H9 (cell line): ENCODE results near the gene CCDC134. TPM values are rescaled to one million over a fixed set of nuclear protein-coding genes. Genes with fewer than 3 reads are reported as not detected.

Experiments used
- DNase-seq: peaks from one replicate; pipeline ENCODE4 v3.0.0-alpha.2; 2017
- H2AFZ ChIP-seq: one replicate; pipeline ENCODE4 v1.6.1; 2013; ENCODE audit warnings: mild to moderate bottlenecking, low read length, control low read depth, moderate library complexity
- H2AK5ac ChIP-seq: 2 replicates; pipeline ENCODE4 v1.6.1; 2013; ENCODE audit warnings: low read length, control low read depth, mixed read lengths; ENCODE audit not compliant: insufficient read length
- H2BK120ac ChIP-seq: one replicate; pipeline ENCODE4 v1.6.1; 2013; ENCODE audit warnings: low read depth, mild to moderate bottlenecking, low read length, control low read depth, inconsistent platforms; ENCODE audit not compliant: poor library complexity, severe bottlenecking
- H2BK12ac ChIP-seq: 2 replicates; pipeline ENCODE4 v1.6.1; 2013; ENCODE audit warnings: low read length, control low read depth, mixed read lengths, low read depth; ENCODE audit not compliant: insufficient read length
- H2BK15ac ChIP-seq: 2 replicates; pipeline ENCODE4 v1.6.1; 2013; ENCODE audit warnings: low read depth, low read length, control low read depth
- H2BK20ac ChIP-seq: one replicate; pipeline ENCODE4 v1.6.1; 2013; ENCODE audit warnings: low read depth, mild to moderate bottlenecking, low read length, control low read depth, inconsistent platforms; ENCODE audit not compliant: poor library complexity, severe bottlenecking
- H2BK5ac ChIP-seq: 2 replicates; pipeline ENCODE4 v1.6.1; 2013; ENCODE audit warnings: low read length, control low read depth, mixed read lengths; ENCODE audit not compliant: insufficient read length
- H3K14ac ChIP-seq: 2 replicates; pipeline ENCODE4 v1.6.1; 2013; ENCODE audit warnings: low read length, control low read depth; ENCODE audit not compliant: insufficient read depth
- H3K18ac ChIP-seq: 2 replicates; pipeline ENCODE4 v1.6.1; 2013; ENCODE audit warnings: low read depth, mild to moderate bottlenecking, mixed read lengths, low read length, control low read depth; ENCODE audit not compliant: insufficient read length
- H3K23ac ChIP-seq: 2 replicates; pipeline ENCODE4 v1.6.1; 2013; ENCODE audit warnings: low read length, control low read depth, mixed read lengths, low read depth; ENCODE audit not compliant: insufficient read length
- H3K23me2 ChIP-seq: 2 replicates; pipeline ENCODE4 v1.6.1; 2013; ENCODE audit warnings: low read depth, mild to moderate bottlenecking, mixed read lengths, low read length, control low read depth; ENCODE audit not compliant: insufficient read length, poor library complexity, severe bottlenecking
- H3K27ac ChIP-seq: 2 replicates; pipeline ENCODE4 v1.5.1; 2013; ENCODE audit warnings: low read length, control low read depth, mixed read lengths, low read depth; ENCODE audit not compliant: insufficient read length
- H3K27me3 ChIP-seq: 2 replicates; pipeline ENCODE4 v1.6.1; 2013; ENCODE audit warnings: low read length, control low read depth, inconsistent platforms; ENCODE audit not compliant: insufficient read depth
- H3K4ac ChIP-seq: 2 replicates; pipeline ENCODE4 v1.6.1; 2013; ENCODE audit warnings: low read depth, mild to moderate bottlenecking, control low read depth, inconsistent platforms, low read length, moderate library complexity
- H3K4me1 ChIP-seq: 2 replicates; pipeline ENCODE4 v1.6.1; 2013; ENCODE audit warnings: low read length, control low read depth, inconsistent platforms; ENCODE audit not compliant: insufficient read depth
- H3K4me2 ChIP-seq: 2 replicates; pipeline ENCODE4 v1.6.1; 2013; ENCODE audit warnings: low read length, control low read depth, mixed read lengths; ENCODE audit not compliant: insufficient read length, insufficient read depth
- H3K56ac ChIP-seq: 2 replicates; pipeline ENCODE4 v1.6.1; 2013; ENCODE audit warnings: low read depth, mild to moderate bottlenecking, mixed read lengths, low read length, control low read depth; ENCODE audit not compliant: insufficient read length
- H3K79me1 ChIP-seq: 2 replicates; pipeline ENCODE4 v1.6.1; 2013; ENCODE audit warnings: low read depth, mild to moderate bottlenecking, moderate library complexity, low read length, control low read depth, inconsistent platforms; ENCODE audit not compliant: insufficient read depth, poor library complexity, severe bottlenecking
- H3K79me2 ChIP-seq: 2 replicates; pipeline ENCODE4 v1.6.1; 2013; ENCODE audit warnings: low read length, control low read depth, inconsistent platforms; ENCODE audit not compliant: insufficient read depth
- H3K9ac ChIP-seq: 2 replicates; pipeline ENCODE4 v1.6.1; 2013; ENCODE audit warnings: low read length, control low read depth, mixed read lengths; ENCODE audit not compliant: insufficient read length; ENCODE audit errors: extremely low read depth
- H3K9me3 ChIP-seq: one replicate; pipeline ENCODE4 v1.6.1; 2013; ENCODE audit warnings: low read depth, low read length, inconsistent platforms; ENCODE audit not compliant: control insufficient read depth
- H3T11ph ChIP-seq: one replicate; pipeline ENCODE4 v1.6.1; 2013; ENCODE audit warnings: mild to moderate bottlenecking, low read length, control low read depth, inconsistent platforms
- H4K20me1 ChIP-seq: one replicate; pipeline ENCODE4 v1.6.1; 2013; ENCODE audit not compliant: control insufficient read depth, insufficient read length, insufficient read depth
- H4K5ac ChIP-seq: 2 replicates; pipeline ENCODE4 v1.6.1; 2013; ENCODE audit warnings: low read depth, mild to moderate bottlenecking, mixed read lengths, low read length, control low read depth; ENCODE audit not compliant: insufficient read length
- H4K8ac ChIP-seq: replicated peaks from 2 replicates; pipeline ENCODE4 v1.6.1; 2013; ENCODE audit warnings: low read length, control low read depth, mixed read lengths, low read depth; ENCODE audit not compliant: insufficient read length
- H4K91ac ChIP-seq: 2 replicates; pipeline ENCODE4 v1.6.1; 2013; ENCODE audit warnings: low read depth, mild to moderate bottlenecking, moderate library complexity, mixed read lengths, low read length, control low read depth; ENCODE audit not compliant: insufficient read length
- H3K27ac Mint-ChIP-seq, 3 experiments: 2 replicates in 2 of 3; 3 replicates in 1 of 3; pipeline ENCODE4 v1.8.0; 2020 to 2021; ENCODE audit warnings: mixed read lengths in 3 of 3, mild to moderate bottlenecking in 1 of 3, moderate library complexity in 1 of 3
- H3K27me3 Mint-ChIP-seq: 2 replicates; pipeline ENCODE4 v1.8.0; 2021; ENCODE audit warnings: low read depth, mild to moderate bottlenecking, moderate library complexity, mixed read lengths
- H3K36me3 Mint-ChIP-seq, 3 experiments: 2 replicates in 2 of 3; 3 replicates in 1 of 3; pipeline ENCODE4 v1.8.0; 2020 to 2021; ENCODE audit warnings: low read depth in 3 of 3, mixed read lengths in 3 of 3; ENCODE audit not compliant: insufficient read depth in 1 of 3
- H3K4me1 Mint-ChIP-seq, 2 experiments: 2 replicates each; pipeline ENCODE4 v1.8.0; 2020; ENCODE audit warnings: mixed read lengths in 2 of 2
- H3K4me3 Mint-ChIP-seq, 2 experiments: 2 replicates in 1 of 2; 3 replicates in 1 of 2; pipeline ENCODE4 v1.8.0; 2020 to 2021; ENCODE audit warnings: mild to moderate bottlenecking in 2 of 2, mixed read lengths in 2 of 2, moderate library complexity in 1 of 2
- H3K9me3 Mint-ChIP-seq, 2 experiments: 2 replicates in 1 of 2; 3 replicates in 1 of 2; pipeline ENCODE4 v1.8.0; 2020; ENCODE audit warnings: mild to moderate bottlenecking in 2 of 2, mixed read lengths in 2 of 2, moderate library complexity in 1 of 2
- CTCF ChIP-seq: fragments of 200-600 bp; sonication (generic); conservative IDR thresholded peaks from 3 replicates; pipeline ENCODE4 v1.8.0; 2021; ENCODE audit warnings: antibody characterized with exemption, mild to moderate bottlenecking
- WGBS: extraction: QIAGEN DNeasy Blood & Tissue Kit; methylation state at CpG from one replicate; pipeline ENCODE4 v1.1.7; 2013; ENCODE audit warnings: missing lambda C conversion rate, low lambda C conversion rate, mixed read lengths; ENCODE audit not compliant: insufficient read length; ENCODE audit errors: extremely low coverage; 5-methylcytosine and 5-hydroxymethylcytosine counted together
- total RNA-seq: library from RNA; stranded (reverse); gene quantifications from 2 replicates; pipeline ENCODE4 v1.2.1, GENCODE V29; 2021

CCDC134 gene
- total RNA-seq, 1 experiment from 2014 or later = 20.7 TPM

DNA sequence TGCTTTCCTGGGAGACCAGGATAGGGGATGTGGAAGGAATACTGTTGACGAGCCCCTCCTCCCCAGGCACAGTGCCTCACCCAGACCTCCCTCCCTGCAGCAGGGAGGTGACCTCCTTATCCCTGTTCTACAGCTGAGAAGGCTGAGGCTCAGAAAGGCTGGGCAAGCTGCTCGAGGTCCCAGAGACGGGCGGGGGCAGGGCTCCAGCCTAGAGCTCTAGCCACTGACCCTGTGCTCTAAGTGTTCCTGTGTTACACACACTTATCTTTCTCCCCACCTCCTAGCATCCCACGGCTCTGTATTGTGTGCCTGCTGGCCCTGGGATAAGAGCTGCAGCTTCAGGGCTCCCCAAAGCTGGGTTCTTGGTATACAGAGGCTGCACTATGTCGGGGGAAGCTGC is 7.9 kb downstream of the CCDC134 start:
- no peak for TF ChIP-seq CTCF

More for the DNA sequence above, 7.9 kb downstream of the CCDC134 start:
- no peak overlapping the region for H3K56ac ChIP-seq
- H4K91ac ChIP-seq = no peak overlapping the region
- H3K4me1 ChIP-seq = no peaks in the 10 kb centered on the region
- no peaks in the 10 kb centered on the region for H3K27me3 Mint-ChIP-seq
- H3K27ac Mint-ChIP-seq = no peak overlapping the region
- no peak for DNase-seq
- H3K4me3 Mint-ChIP-seq = no peak overlapping the region
- no peak overlapping the region for H2AK5ac ChIP-seq
- no CpG with 5 or more reads among the region's 6 CpGs for WGBS
- no peaks in the 10 kb centered on the region for H3K9me3 ChIP-seq
- H3T11ph ChIP-seq = no peak overlapping the region
- no peak overlapping the region for H3K27ac ChIP-seq
- no peak overlapping the region for H3K18ac ChIP-seq
- no peak overlapping the region for H3K23ac ChIP-seq
- H3K14ac ChIP-seq = no peak overlapping the region
- no peak overlapping the region for H2AFZ ChIP-seq
- no peak overlapping the region for H3K4me2 ChIP-seq
- H3K36me3 Mint-ChIP-seq = peaks cover 2 to 31% (median 28%) of the 10 kb centered on the region in 3 experiments; a peak in 6 of 7 replicates
- H2BK20ac ChIP-seq = no peak overlapping the region
- H2BK12ac ChIP-seq = no peak overlapping the region
- H3K9ac ChIP-seq = no peak overlapping the region
- H3K23me2 ChIP-seq = no peaks in the 10 kb centered on the region
- no peaks in the 10 kb centered on the region for H3K9me3 Mint-ChIP-seq
- H4K8ac ChIP-seq = no peak overlapping the region
- no peak overlapping the region for H2BK15ac ChIP-seq
- H3K79me2 ChIP-seq = 0 out of 2 replicates have a peak, but pooled peaks cover 3% of the 10 kb centered on the region
- peaks cover 8 to 14% of the 10 kb centered on the region in 2 experiments for H3K4me1 Mint-ChIP-seq
- H4K20me1 ChIP-seq = no peaks in the 10 kb centered on the region
- H3K27me3 ChIP-seq = no peaks in the 10 kb centered on the region
- H3K4ac ChIP-seq = no peak overlapping the region
- H2BK5ac ChIP-seq = no peak overlapping the region
- no peak overlapping the region for H2BK120ac ChIP-seq
- H4K5ac ChIP-seq = no peak overlapping the region
- peaks cover 4% of the 10 kb centered on the region for H3K79me1 ChIP-seq
